Stromal cell of bone marrow (primary cell): ENCODE measurements around the gene SLC25A13.
A peak's percentile ranks its signal among the peaks of the same experiment; 100 is the strongest.

Experiments
- DNase-seq: peaks from one replicate; pipeline ENCODE4 v3.0.0-alpha.2; 2012; ENCODE audit warnings: low read depth

Gene SLC25A13

DNA sequence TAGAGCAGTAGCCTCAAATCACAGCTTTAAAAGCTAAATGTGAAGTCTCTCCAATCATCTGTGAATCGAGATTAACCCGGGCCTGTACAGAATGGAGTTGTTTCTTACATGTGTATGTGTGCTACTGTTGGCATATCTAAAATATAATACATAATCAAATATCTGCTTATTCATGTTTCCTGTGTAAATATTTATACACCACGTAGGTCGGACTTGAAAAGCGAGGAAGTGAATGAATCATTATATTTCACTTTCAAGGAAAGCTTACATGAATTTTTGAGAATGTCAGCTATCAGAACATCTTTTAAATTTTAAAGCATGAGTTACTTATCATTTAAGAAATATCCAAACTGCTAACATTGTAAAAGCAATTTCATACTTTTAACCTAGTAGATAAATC, 233.3 kb downstream of the SLC25A13 start:
- DNase-seq, result no peak

DNA sequence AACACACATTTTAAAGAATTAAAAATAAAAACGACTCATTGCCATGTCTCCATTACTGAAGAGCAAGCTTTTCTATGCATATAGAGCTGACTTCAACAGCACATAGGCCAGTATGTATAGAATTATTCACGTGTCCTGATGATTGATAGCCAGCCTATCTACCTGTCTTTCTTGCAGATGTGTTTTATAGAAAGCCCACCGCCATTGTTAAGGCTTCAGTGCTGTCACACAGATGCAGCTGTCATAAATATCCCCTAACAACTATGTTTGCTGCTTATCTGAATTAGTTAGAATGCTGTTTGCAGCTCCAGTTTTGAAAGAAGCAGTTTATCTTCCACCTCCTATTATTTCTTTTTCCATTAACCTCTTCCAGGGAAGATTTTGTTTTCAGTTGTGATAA, 235.9 kb downstream of the SLC25A13 start:
- DNase-seq, result no peak

DNA sequence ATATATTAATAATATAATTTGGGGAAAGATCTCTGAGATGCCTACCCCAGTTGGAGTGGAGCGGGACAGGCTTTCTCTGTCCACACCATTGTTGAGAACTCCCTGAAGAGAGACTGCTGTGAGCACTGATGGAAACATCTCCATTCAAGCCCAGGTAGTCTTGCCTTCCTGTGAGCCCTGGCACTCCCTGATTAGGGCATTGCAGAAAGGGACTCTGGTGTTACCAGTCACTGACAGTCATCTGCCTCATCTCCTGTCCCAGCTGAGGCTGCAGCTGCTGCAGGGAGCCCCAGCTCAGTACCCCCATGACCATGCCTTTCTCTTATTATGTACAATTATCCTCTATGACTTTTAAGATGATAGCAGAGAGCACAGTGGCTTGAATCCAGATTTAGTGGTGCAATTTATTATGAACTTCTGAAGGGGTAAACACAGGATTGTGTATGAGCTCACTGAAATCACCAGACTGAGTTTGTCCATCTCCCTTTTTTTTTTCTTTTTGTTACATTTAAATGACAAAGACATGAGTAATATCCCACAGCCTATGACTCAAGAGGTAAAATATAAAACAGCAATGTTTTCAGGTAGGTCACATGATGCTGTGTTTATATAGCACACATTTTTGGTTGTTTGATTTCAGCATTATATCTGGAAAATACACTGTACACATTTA, 236.9 kb downstream of the SLC25A13 start:
- no peak for DNase-seq

DNA sequence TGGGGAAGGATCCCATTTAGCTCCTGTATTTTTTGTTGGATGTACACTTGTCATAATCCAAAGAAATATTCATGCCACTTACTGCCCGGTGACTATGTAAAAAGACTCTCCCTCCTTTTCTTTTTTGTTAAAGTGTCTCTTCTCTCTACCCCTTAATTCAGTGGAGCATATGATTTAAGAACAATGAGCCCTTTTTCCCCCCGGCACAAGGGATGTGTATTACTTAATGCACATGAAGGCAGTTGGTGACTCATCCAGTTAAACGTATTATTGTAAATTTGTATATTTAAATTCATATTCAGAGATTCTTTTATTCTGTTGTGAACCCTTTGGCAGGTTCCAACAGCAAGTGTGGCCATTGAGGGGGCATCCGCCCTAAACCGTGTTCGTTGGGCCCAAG, 241.9 kb downstream of the SLC25A13 start:
- DNase-seq, result no peak

DNA sequence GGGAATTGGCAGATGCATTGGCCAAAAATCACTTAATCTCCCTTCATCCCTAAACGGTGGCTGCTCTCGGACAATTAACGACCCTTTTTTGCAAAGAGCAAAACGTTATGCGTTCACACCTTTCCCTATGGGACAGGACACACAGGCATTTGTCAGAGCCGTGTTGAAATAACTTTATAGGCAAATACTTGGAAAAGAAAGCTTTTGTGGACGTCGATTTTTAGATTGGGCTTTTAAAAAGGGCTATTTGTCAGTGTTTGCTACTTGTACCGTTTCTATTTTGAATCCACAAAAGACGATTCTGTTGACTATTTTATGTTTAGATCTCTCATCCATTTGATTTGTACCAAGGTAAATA, 245.6 kb downstream of the SLC25A13 start:
- no peak for DNase-seq

DNA sequence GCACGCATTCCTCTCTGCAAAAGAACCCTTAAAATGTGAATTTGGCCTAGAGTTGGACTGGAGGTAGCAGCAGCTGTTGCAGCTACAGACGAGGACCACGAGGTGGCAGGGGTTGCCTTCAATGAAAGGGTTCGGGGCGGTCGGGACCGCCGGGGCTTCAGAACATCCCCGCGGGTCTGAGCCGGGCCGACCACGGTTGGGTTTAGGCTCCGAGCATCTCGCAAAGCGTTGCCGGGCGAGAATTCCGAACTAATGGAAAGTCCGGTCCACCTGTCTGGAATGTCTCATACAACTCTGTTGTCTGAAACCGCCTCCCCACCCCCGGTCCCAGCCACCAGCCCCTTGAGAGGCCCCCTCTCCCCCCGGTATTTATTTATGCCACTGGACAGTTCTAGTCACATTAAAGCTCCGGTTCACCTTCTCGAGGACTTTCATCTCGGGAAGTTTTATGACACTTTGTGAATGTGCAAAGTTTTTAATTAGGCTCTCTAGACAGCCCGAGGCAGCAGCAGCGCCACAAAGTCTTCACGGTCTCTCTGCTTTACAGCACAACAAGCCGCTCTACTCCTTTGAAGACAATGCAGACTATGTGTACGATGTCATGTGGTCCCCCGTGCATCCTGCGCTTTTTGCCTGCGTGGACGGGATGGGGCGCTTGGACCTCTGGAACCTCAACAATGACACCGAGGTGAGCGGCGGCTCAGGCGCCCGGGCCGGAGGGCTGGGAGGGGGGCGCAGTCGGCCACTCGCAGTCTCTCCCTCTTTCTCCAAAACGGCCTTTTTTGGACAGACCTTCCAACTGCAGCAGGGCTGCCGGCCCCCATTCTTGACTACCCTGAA, 246.2 kb downstream of the SLC25A13 start:
- DNase-seq, result peak; percentile 38

DNA sequence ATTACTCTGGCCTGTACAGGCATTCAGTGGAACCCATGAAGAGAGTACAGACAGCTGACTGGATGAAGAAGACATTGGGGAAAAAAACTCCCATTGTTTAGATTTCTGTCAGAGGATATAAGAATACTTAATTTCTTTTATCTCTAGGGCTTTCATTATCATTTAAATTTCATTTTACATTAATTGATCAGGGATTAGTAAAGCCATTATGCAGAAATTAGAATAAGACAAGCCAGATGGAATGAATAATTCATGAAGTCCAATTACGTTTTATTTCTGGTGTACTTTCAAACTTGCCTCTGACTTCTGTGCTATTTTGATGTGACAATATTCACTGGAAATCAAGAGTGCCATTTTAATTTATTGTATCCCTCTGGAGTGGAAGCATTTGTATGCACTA, 247.0 kb downstream of the SLC25A13 start:
- no peak for DNase-seq
